Measurements from ENCODE around the gene IGSF9.

The IGSF9 gene

GRCh38 chr1:159929155-159930051, 16.0 kb downstream of the IGSF9 start:
- H3K36me3 ChIP-seq (replicated peaks; ENCODE audit: insufficient read depth, low read length) = no peaks in the 10 kb centered on the region
- no peaks in the 10 kb centered on the region for H3K9me2 ChIP-seq (replicated peaks; ENCODE audit: insufficient read depth, low read length)
- H4K20me1 ChIP-seq (ENCODE audit: insufficient read depth, low read length) = no peaks in the 10 kb centered on the region
- no peak overlapping the region for H3K4me3 ChIP-seq (ENCODE audit: low read length)
- no peak for TF ChIP-seq CTCF (IDR thresholded peaks at IDR 0.05; ENCODE audit: low read length)
- TF ChIP-seq EZH2 (optimal IDR thresholded peaks at IDR 0.05; ENCODE audit: low read depth, low read length) = no peak
- TF ChIP-seq EZH2phosphoT487 (IDR thresholded peaks at IDR 0.05; ENCODE audit: low read length) = no peak
- H3K9me3 ChIP-seq (replicated peaks; ENCODE audit: insufficient read depth, low read length) = no peaks in the 10 kb centered on the region
- H3K9ac ChIP-seq (ENCODE audit: low read length) = no peak overlapping the region
- H3K27ac ChIP-seq (ENCODE audit: low read length) = no peak overlapping the region
- H3F3A ChIP-seq (ENCODE audit: insufficient read depth, low read length) = no peaks in the 10 kb centered on the region
- no peaks in the 10 kb centered on the region for H3K27me3 ChIP-seq (replicated peaks; ENCODE audit: insufficient read depth, low read length)
- H3K4me2 ChIP-seq (ENCODE audit: low read depth, low read length) = no peak overlapping the region
- H3K79me2 ChIP-seq (ENCODE audit: low read length) = peaks cover 9% of the 10 kb centered on the region
- no peaks in the 10 kb centered on the region for H3K4me1 ChIP-seq (ENCODE audit: low read length)
- no peak overlapping the region for H2AFZ ChIP-seq (ENCODE audit: low read length)
- DNase-seq = no peak

GRCh38 chr1:159928491-159929050, 16.8 kb downstream of the IGSF9 start:
- Histone ChIP-seq H2AFZ (ENCODE audit: low read length) (no peak overlapping the region), H3K4me1 (ENCODE audit: low read length) (peaks cover 6% of the 10 kb centered on the region), H3K9me2 (replicated peaks; ENCODE audit: insufficient read depth, low read length) (no peaks in the 10 kb centered on the region), H3K9ac (ENCODE audit: low read length) (no peak overlapping the region), H3K79me2 (ENCODE audit: low read length) (peaks cover 17% of the 10 kb centered on the region), H3K36me3 (replicated peaks; ENCODE audit: insufficient read depth, low read length) (no peaks in the 10 kb centered on the region), H3K9me3 (replicated peaks; ENCODE audit: insufficient read depth, low read length) (no peaks in the 10 kb centered on the region), H3F3A (ENCODE audit: insufficient read depth, low read length) (0 out of 2 replicates have a peak, but pooled peaks cover 3% of the 10 kb centered on the region), H3K4me2 (ENCODE audit: low read depth, low read length) (no peak overlapping the region), H3K4me3 (ENCODE audit: low read length) (no peak overlapping the region), H4K20me1 (ENCODE audit: insufficient read depth, low read length) (no peaks in the 10 kb centered on the region), H3K27ac (ENCODE audit: low read length) (no peak overlapping the region), H3K27me3 (replicated peaks; ENCODE audit: insufficient read depth, low read length) (no peaks in the 10 kb centered on the region)
- no peak for DNase-seq
- TF ChIP-seq CTCF (IDR thresholded peaks at IDR 0.05; ENCODE audit: low read length) (no peak), EZH2phosphoT487 (IDR thresholded peaks at IDR 0.05; ENCODE audit: low read length) (no peak), EZH2 (optimal IDR thresholded peaks at IDR 0.05; ENCODE audit: low read depth, low read length) (no peak)

GRCh38 chr1:159927849-159928431, 17.5 kb downstream of the IGSF9 start:
- no peak for TF ChIP-seq EZH2phosphoT487 (IDR thresholded peaks at IDR 0.05; ENCODE audit: low read length)
- Histone ChIP-seq H3K9me3 (replicated peaks; ENCODE audit: insufficient read depth, low read length) (no peaks in the 10 kb centered on the region), H3K27me3 (replicated peaks; ENCODE audit: insufficient read depth, low read length) (no peaks in the 10 kb centered on the region), H3K79me2 (ENCODE audit: low read length) (peaks cover 24% of the 10 kb centered on the region), H3K9ac (ENCODE audit: low read length) (no peak overlapping the region), H3K27ac (ENCODE audit: low read length) (no peak overlapping the region), H3K4me3 (ENCODE audit: low read length) (no peak overlapping the region), H3K4me1 (ENCODE audit: low read length) (peaks cover 12% of the 10 kb centered on the region), H3K36me3 (replicated peaks; ENCODE audit: insufficient read depth, low read length) (no peaks in the 10 kb centered on the region), H3K4me2 (ENCODE audit: low read depth, low read length) (no peak overlapping the region), H2AFZ (ENCODE audit: low read length) (no peak overlapping the region), H4K20me1 (ENCODE audit: insufficient read depth, low read length) (no peaks in the 10 kb centered on the region), H3F3A (ENCODE audit: insufficient read depth, low read length) (0 out of 2 replicates have a peak, but pooled peaks cover 3% of the 10 kb centered on the region), H3K9me2 (replicated peaks; ENCODE audit: insufficient read depth, low read length) (no peaks in the 10 kb centered on the region)
- no peak for DNase-seq

All from MM.1S (cell line).